Motor neuron (in vitro differentiated cells): ENCODE results near the gene CDC20B. TPM values are rescaled to one million over a fixed set of nuclear protein-coding genes. Genes with fewer than 3 reads are reported as not detected.
A peak's percentile ranks its signal among the peaks of the same experiment; 100 is the strongest.

Source experiments
- ATAC-seq, 8 experiments: fragments of 200-7000 bp; cut with Tn5 transposase; replicated peaks in 6 of 8; 2 replicates each; pipeline ENCODE4 v1.8.0; 2021; ENCODE audit warnings: mild to moderate bottlenecking in 8 of 8, moderate library complexity in 8 of 8
- H3K27ac ChIP-seq, 2 donors: fragments of 250-450 bp; sonication (Bioruptor Pico); 2 replicates each; pipeline ENCODE4 v1.9.0; 2021; ENCODE audit warnings: antibody characterized with exemption in 2 of 2, mild to moderate bottlenecking in 2 of 2, moderate library complexity in 1 of 2
- H3K4me1 ChIP-seq, 2 donors: fragments of 250-450 bp; sonication (Bioruptor Pico); replicated peaks in 1 of 2; 2 replicates each; pipeline ENCODE4 v1.6.1; 2021; ENCODE audit warnings: antibody characterized with exemption in 2 of 2, mild to moderate bottlenecking in 2 of 2, moderate library complexity in 1 of 2
- H3K4me3 ChIP-seq, 5 donors: fragments of 250-450 bp; sonication (Bioruptor Pico); 2 replicates each; pipeline ENCODE4 v1.9.0; 2021; ENCODE audit warnings: antibody characterized with exemption in 5 of 5, mild to moderate bottlenecking in 5 of 5, moderate library complexity in 4 of 5
- WGBS, 10 experiments: fragments of 450-650 bp; shearing (Covaris generic); methylation state at CpG; one replicate each; pipeline ENCODE4 v1.0.0; 2022; 5-methylcytosine and 5-hydroxymethylcytosine counted together
- in situ Hi-C, 9 experiments: fragments of 400-800 bp; cut with MboI; loops; one replicate each; pipeline ENCODE4 v1.15.0; 2021; ENCODE audit warnings: low sequenced_read_pairs in 9 of 9, low pct_unique_long_range_greater_than_20kb in 2 of 9; ENCODE audit not compliant: unreplicated experiment in 9 of 9
- total RNA-seq, 8 experiments: library from RNA; unstranded; fragments of 300-600 nt; gene quantifications; 2 replicates each; pipeline versions ENCODE4 v1.2.3 to v1.2.4, GENCODE V29; 2022

CDC20B gene
- total RNA-seq, 8 experiments from 2014 or later = 0.09 to 1.00 (median 0.14) TPM; not detected in 2

DNA sequence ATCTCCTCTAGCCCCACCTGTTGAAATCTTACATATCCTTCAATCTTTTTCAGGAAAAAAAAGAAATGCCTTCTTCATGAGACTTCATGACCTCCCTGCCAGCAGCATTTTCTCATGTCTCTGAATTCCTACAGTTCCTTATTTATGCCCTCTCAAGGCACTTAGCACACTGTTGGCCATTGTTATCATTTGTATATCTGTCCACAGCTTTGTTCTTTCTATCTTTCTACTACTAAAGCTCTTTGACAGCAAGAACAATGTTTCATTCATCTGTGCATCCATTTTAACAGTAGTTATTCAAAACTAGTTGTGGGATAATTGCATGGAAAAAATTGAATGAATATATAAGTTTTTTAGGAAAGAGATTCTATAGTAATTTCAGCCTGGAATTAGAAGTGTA, 91.4 kb downstream of the CDC20B start:
- Histone ChIP-seq H3K4me1 (no peaks in the 10 kb centered on the region), H3K27ac (no peak overlapping the region), H3K4me3 (no peak overlapping the region)
- in situ Hi-C loops = no loop called here
- ATAC-seq = no peak

GRCh38 chr5:55073211-55073610, 99.8 kb downstream of the CDC20B start:
- 76 to 90% (median 80%) methylated on average over 2 to 3 of the region's 3 CpGs; no CpG with 5 or more reads in 2 of the 10 experiments for WGBS, 10 experiments
- Histone ChIP-seq H3K27ac (no peak overlapping the region), H3K4me1 (no peaks in the 10 kb centered on the region), H3K4me3 (no peak overlapping the region)
- in situ Hi-C loops = no loop called here
- no peak for ATAC-seq

GRCh38 chr5:55072666-55073065, 100.3 kb downstream of the CDC20B start:
- Histone ChIP-seq H3K4me1 (no peaks in the 10 kb centered on the region), H3K4me3 (no peak overlapping the region), H3K27ac (no peak overlapping the region)
- in situ Hi-C loops = no loop called here
- peak in 1 of 8 experiments; percentile 25 for ATAC-seq
- 27 to 83% (median 80%) methylated on average over 1 to 2 of the region's 2 CpGs; no CpG with 5 or more reads in 1 of the 10 experiments for WGBS, 10 experiments

- Histone ChIP-seq H3K4me1 (no peaks in the 10 kb centered on the region), H3K4me3 (no peak overlapping the region), H3K27ac (no peak overlapping the region)
- ATAC-seq = peak in 2 of 8 experiments; percentile 22 to 59
- in situ Hi-C loops = no loop called here
- 80 to 100% (median 93%) methylated on average over 1 of the region's 1 CpG; no CpG with 5 or more reads in 4 of the 10 experiments for WGBS, 10 experiments
Measured at GRCh38 chr5:55071413-55071812, 101.6 kb downstream of the CDC20B start.

GRCh38 chr5:55070968-55071367, 102.0 kb downstream of the CDC20B start:
- WGBS, 10 experiments = 33 to 100% (median 90%) methylated on average over 1 of the region's 1 CpG; no CpG with 5 or more reads in 2 of the 10 experiments
- no peaks in the 10 kb centered on the region for H3K4me1 ChIP-seq
- in situ Hi-C loops = no loop called here
- no peak for ATAC-seq
- no peak overlapping the region for H3K27ac ChIP-seq
- no peak overlapping the region for H3K4me3 ChIP-seq

DNA sequence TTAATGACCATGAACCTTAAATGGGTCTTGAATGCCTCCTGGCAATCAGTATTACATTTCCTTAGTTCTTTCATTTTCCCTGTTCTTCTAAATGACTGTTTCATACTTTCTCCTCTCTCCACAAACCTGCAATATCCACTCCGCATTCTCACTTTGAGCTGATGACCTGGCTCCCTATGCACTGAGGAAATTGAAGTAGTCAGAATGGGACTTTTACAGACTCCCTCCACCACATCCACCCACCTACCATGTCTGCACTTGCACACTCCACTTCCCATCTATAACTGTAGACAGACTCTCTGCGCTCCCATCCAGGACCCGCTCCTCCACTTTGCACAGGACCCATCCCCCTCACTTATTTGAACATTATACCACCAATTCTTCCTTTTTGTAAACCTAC, 106.7 kb downstream of the CDC20B start:
- WGBS, 10 experiments = 86 to 100% (median 95%) methylated on average over 1 to 3 of the region's 3 CpGs
- in situ Hi-C loops = no loop called here
- no peak for ATAC-seq
- Histone ChIP-seq H3K27ac (no peak overlapping the region), H3K4me1 (no peaks in the 10 kb centered on the region), H3K4me3 (no peak overlapping the region)

DNA sequence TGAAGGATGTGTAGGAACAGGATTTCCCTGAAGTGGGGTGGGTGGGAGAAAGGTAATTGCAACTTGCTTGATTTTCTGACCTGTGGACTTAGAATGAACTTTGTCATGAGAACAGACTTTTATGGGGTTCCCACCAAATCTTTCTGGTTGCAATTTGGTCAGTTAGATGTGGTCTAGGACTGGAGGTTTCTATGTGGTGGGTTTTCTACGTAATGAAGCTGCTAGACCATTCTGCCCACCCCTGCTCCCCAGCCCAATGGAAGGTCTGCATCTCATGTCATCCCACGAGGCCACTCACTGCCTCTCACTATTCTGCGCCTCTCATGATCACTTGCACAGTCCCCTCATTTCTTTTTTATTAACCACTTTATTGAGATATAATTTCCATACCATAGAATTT, 108.5 kb downstream of the CDC20B start:
- 51 to 94% (median 80%) methylated on average over 1 to 3 of the region's 3 CpGs; no CpG with 5 or more reads in 3 of the 10 experiments for WGBS, 10 experiments
- no peak for ATAC-seq
- no peak overlapping the region for H3K27ac ChIP-seq
- no peaks in the 10 kb centered on the region for H3K4me1 ChIP-seq
- H3K4me3 ChIP-seq = no peak overlapping the region
- in situ Hi-C loops = no loop called here

DNA sequence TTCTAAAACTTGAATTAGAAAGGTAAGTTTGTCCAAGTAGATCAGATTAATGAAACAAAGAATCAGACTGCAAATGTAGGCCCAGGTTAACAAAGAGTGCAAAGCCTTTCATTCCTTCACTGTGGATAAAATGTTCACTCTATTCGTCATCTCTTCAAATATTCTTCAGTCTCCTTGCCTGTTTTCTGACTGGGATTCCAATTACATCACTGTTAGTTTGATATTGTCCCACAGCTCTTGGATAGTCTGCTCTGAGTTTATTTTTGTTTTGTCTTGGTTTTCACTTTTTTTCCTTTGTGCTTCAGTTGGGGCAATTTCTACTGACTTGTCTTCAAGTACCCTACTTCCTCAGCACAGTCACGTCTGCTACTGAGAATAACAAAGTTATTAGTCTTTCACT, 109.1 kb downstream of the CDC20B start:
- Histone ChIP-seq H3K4me1 (no peaks in the 10 kb centered on the region), H3K4me3 (no peak overlapping the region), H3K27ac (no peak overlapping the region)
- in situ Hi-C loops = no loop called here
- WGBS, 10 experiments = 0 to 80% (median 58%) methylated on average over 1 to 2 of the region's 2 CpGs; no CpG with 5 or more reads in 2 of the 10 experiments
- no peak for ATAC-seq

DNA sequence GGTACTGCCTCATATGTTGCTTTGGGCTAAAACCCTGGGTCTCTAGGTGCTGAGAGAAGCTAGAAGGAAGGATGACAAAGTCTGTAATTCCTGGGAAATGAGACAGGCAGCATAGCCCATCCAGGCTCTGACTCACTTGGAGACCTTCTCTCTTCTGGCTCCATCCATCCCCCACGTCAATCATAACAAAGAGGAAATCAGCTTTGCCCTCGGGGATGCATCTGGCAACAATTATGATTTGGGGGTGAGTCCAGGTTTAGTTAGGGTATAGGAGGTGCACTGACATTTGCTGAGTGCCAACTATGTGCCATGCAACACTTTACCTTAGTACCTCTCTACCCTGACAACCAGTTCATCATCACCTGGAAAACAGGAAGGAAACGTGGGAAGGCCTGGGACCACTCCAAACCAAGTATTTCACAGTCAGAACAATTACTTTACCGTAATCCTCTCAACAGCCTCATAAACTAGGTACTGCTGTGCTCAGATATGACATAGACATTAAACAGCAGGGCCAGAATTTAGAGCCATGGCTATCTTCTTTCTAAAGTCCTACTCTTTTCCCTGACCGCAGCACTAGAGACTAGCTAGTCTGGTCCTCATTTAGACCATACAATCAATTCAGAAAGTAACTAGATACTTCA, 109.6 kb downstream of the CDC20B start:
- Histone ChIP-seq H3K27ac (no peak overlapping the region), H3K4me1 (no peaks in the 10 kb centered on the region), H3K4me3 (no peak overlapping the region)
- 0 to 90% (median 68%) methylated on average over 1 to 5 of the region's 5 CpGs; no CpG with 5 or more reads in 1 of the 10 experiments for WGBS, 10 experiments
- in situ Hi-C loops = no loop called here
- ATAC-seq = no peak

Other genes with a start within 250 kb of the CDC20B start
- 10 to 100 TPM in 1 of 8 experiments, under 1 TPM in 3, not detected in 4; 0.08 to 91.7 (median 0.19) TPM for gene ESM1, start 187.6 kb downstream of the CDC20B start, total RNA-seq
- gene GZMK, start 148.9 kb downstream of the CDC20B start, total RNA-seq = 1 to 10 TPM in 1 of 8 experiments, under 1 TPM in 1, not detected in 6; 0.19 to 2.6 TPM
- gene GZMA, start 70.5 kb downstream of the CDC20B start, total RNA-seq = 1 to 10 TPM in 1 of 8 experiments, not detected in 7; 2.9 TPM
- gene GPX8, start 13.0 kb downstream of the CDC20B start, total RNA-seq = 100 to 1,000 TPM in 1 of 8 experiments, 10 to 100 TPM in 7; 10.5 to 144 (median 12.0) TPM
- gene MCIDAS, start 54.1 kb upstream of the CDC20B start, total RNA-seq = 1 to 10 TPM in 1 of 8 experiments, under 1 TPM in 4, not detected in 3; 0.05 to 1.0 (median 0.20) TPM
- gene CCNO, start 60.4 kb upstream of the CDC20B start, total RNA-seq = 1 to 10 TPM in 4 of 8 experiments, under 1 TPM in 4; 0.14 to 4.8 (median 0.88) TPM
- gene DHX29, start 134.5 kb upstream of the CDC20B start, total RNA-seq = 10 to 100 TPM; 20.9 to 32.4 (median 24.6) TPM
- gene MTREX, start 134.8 kb upstream of the CDC20B start, total RNA-seq = 10 to 100 TPM; 58.6 to 83.2 (median 75.9) TPM